GM12873 (cell line): ENCODE results near the gene WDR6.

Source experiments
- TF ChIP-seq, protein P1 (sequence below): IDR thresholded peaks from 2 replicates; pipeline ENCODE4 v1.5.1; 2012; ENCODE audit warnings: low read depth, mild to moderate bottlenecking, moderate library complexity, low read length, control low read depth; ENCODE audit not compliant: insufficient read depth; ENCODE audit errors: missing control alignments

The WDR6 gene

GRCh38 chr3:49007068-49007770, at the start of gene WDR6:
TSS of gene WDR6 (plus strand) at chr3:49007391. CDS start at chr3:49007432, 41 bp downstream.
- TF ChIP-seq, protein P1, sequence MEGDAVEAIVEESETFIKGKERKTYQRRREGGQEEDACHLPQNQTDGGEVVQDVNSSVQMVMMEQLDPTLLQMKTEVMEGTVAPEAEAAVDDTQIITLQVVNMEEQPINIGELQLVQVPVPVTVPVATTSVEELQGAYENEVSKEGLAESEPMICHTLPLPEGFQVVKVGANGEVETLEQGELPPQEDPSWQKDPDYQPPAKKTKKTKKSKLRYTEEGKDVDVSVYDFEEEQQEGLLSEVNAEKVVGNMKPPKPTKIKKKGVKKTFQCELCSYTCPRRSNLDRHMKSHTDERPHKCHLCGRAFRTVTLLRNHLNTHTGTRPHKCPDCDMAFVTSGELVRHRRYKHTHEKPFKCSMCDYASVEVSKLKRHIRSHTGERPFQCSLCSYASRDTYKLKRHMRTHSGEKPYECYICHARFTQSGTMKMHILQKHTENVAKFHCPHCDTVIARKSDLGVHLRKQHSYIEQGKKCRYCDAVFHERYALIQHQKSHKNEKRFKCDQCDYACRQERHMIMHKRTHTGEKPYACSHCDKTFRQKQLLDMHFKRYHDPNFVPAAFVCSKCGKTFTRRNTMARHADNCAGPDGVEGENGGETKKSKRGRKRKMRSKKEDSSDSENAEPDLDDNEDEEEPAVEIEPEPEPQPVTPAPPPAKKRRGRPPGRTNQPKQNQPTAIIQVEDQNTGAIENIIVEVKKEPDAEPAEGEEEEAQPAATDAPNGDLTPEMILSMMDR = peak; percentile 48

DNA sequence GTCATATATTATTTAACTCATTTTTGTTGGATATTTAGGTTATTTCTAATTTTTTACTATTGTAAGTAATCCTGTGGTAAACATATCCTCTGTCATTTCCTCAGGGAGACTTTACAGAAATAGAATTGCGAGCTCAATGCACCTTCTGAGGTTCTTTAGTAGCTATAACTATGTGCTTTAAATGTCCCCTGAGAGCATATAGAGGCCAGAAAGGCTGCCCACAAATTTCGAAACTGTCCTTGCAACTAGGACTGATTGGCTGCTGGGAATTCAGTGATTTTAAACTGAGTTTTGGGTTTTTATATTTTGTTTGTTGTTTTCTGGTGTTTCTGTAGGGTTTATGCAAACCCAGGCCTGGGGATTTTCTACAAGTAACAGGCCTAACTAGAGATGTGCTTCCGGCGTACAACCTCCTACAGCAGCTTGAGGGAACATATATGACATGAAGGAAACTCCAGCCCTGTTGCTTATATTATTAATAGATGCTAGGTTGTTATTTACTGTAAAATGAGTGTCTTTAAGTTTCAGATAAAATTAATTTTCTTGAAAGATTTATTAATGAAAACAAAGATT, 46.3 kb upstream of the WDR6 start:
- TF ChIP-seq, protein P1 = no peak

- TF ChIP-seq, protein P1 = no peak
Measured at GRCh38 chr3:48962340-48962739, 44.9 kb upstream of the WDR6 start.

- TF ChIP-seq, protein P1 = no peak
Measured at GRCh38 chr3:48962939-48963338, 44.3 kb upstream of the WDR6 start.

DNA sequence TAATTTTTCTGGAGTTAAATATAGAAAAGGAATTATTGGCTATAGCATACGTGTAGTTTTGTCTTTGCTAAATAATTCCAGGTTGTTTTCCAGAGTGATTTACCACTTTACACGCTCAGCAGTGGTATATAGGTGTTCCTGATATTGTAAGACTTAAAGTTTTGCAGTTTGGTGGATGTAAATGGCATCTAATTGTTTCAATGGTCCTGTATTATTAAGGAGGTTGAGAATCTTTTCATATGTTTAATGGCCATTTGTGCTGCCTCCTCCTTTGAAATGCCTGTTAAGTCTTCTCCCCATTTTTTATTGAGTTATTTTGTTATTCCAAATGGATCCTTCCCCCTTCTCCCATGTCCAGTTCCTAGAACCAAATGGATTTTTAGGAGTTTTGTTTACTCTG, 43.6 kb upstream of the WDR6 start:
- TF ChIP-seq, protein P1 = no peak

DNA sequence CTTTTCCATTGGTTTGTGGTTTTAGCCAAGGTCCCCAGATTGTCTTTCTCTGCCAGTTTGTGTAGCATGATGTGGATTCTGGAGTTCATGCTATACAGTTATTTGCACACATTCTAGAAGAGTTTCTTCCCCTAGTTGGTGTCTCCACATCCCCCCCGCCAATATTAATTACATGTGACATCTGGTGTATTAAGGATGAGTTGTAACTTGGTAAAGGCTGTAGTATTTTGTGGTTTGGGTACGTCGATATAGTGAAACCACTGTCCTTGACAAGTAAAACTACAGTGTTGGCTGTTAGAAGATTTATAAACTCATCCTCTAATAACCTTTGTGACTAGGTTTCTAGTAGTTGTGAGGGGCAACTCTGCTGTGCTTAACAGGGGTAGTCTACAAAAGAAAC, 40.8 kb upstream of the WDR6 start:
- TF ChIP-seq, protein P1 = no peak

- TF ChIP-seq, protein P1 = no peak
Measured at GRCh38 chr3:48966876-48967361, 40.3 kb upstream of the WDR6 start.
